ENCODE data around the gene IBA57.

The IBA57 gene

GRCh38 chr1:228174482-228175315 is 9.1 kb downstream of the IBA57 start:
- H3K4me3 ChIP-seq = no peak overlapping the region
- no peak overlapping the region for H3K27ac ChIP-seq
- DNase-seq (ENCODE audit: low spot score) = peak; percentile 73
- TF ChIP-seq CTCF (IDR thresholded peaks at IDR 0.05) = no peak

- Histone ChIP-seq H3K4me3 (no peak overlapping the region), H3K27ac (no peak overlapping the region)
- DNase-seq (ENCODE audit: low spot score) = no peak
- no peak for TF ChIP-seq CTCF (IDR thresholded peaks at IDR 0.05)
These were observed 9.9 kb downstream of the IBA57 start for GRCh38 chr1:228175316-228176023.

GRCh38 chr1:228176024-228176395 is 10.4 kb downstream of the IBA57 start:
- H3K27ac ChIP-seq = no peak overlapping the region
- TF ChIP-seq CTCF (IDR thresholded peaks at IDR 0.05) = no peak
- H3K4me3 ChIP-seq = no peak overlapping the region
- DNase-seq (ENCODE audit: low spot score) = no peak

GRCh38 chr1:228176461-228177182 is 11.0 kb downstream of the IBA57 start:
- TF ChIP-seq CTCF (IDR thresholded peaks at IDR 0.05) = no peak
- Histone ChIP-seq H3K4me3 (no peak overlapping the region), H3K27ac (no peak overlapping the region)
- no peak for DNase-seq (ENCODE audit: low spot score)

GRCh38 chr1:228177183-228177475 is 11.5 kb downstream of the IBA57 start:
- DNase-seq (ENCODE audit: low spot score) = no peak
- H3K4me3 ChIP-seq = no peak overlapping the region
- no peak for TF ChIP-seq CTCF (IDR thresholded peaks at IDR 0.05)
- H3K27ac ChIP-seq = no peak overlapping the region

- TF ChIP-seq CTCF (IDR thresholded peaks at IDR 0.05) = no peak
- no peak overlapping the region for H3K27ac ChIP-seq
- DNase-seq (ENCODE audit: low spot score) = no peak
- no peak overlapping the region for H3K4me3 ChIP-seq
These were observed 12.4 kb downstream of the IBA57 start for GRCh38 chr1:228177721-228178710.

All from coronary artery (tissue), 2 donors.